GM18520 (cell line): ENCODE data around the gene MTFR1L.

Experiments used
- ATAC-seq: cut with Tn5 transposase; IDR thresholded peaks from one replicate; pipeline ENCODE4 v1.9.1; 2021; ENCODE audit not compliant: unreplicated experiment

Gene MTFR1L

GRCh38 chr1:25877155-25877554 lies 57.4 kb downstream of the MTFR1L start:
- no peak for ATAC-seq

GRCh38 chr1:25878690-25879089 lies 58.9 kb downstream of the MTFR1L start:
- no peak for ATAC-seq

GRCh38 chr1:25879675-25880074 lies 59.9 kb downstream of the MTFR1L start:
- no peak for ATAC-seq

- ATAC-seq, result no peak
These were observed 60.8 kb downstream of the MTFR1L start for GRCh38 chr1:25880518-25880917.

- no peak for ATAC-seq
These were observed 61.5 kb downstream of the MTFR1L start for GRCh38 chr1:25881266-25881665.
